Measurements from ENCODE around the gene MIPOL1. TPM values are rescaled to one million over a fixed set of nuclear protein-coding genes. Genes with fewer than 3 reads are reported as not detected.

The MIPOL1 gene
- total and polyA plus RNA-seq, 2 of the 13 experiments (the other 11 are each of a cell fraction or from before 2014, with no cell fraction given), result 8.6 to 34.2 TPM

- TF ChIP-seq ARID3A (IDR thresholded peaks at IDR 0.05; ENCODE audit: low read depth, low read length) (peak; percentile 100), ZNF251 (CRISPR knock-in tag; IDR thresholded peaks at IDR 0.05) (no peak), ZNF720 (CRISPR knock-in tag; IDR thresholded peaks at IDR 0.05) (no peak), CAMTA2 (CRISPR knock-in tag; IDR thresholded peaks at IDR 0.05; ENCODE audit: borderline replicate concordance) (no peak), ZNF468 (CRISPR knock-in tag; IDR thresholded peaks at IDR 0.05) (no peak), WIZ (CRISPR knock-in tag; IDR thresholded peaks at IDR 0.05) (no peak), NR1H2 (CRISPR knock-in tag; IDR thresholded peaks at IDR 0.05; ENCODE audit: borderline replicate concordance, low read depth) (no peak), CREM (IDR thresholded peaks at IDR 0.05) (peak; percentile 96), CREM (CRISPR knock-in tag; IDR thresholded peaks at IDR 0.05) (no peak), MED1 (CRISPR knock-in tag; IDR thresholded peaks at IDR 0.05) (peak; percentile 96), ZNF644 (CRISPR knock-in tag; IDR thresholded peaks at IDR 0.05; ENCODE audit: low read depth) (peak; percentile 99), RAD51 (IDR thresholded peaks at IDR 0.05; ENCODE audit: borderline replicate concordance) (no peak), ZNF605 (CRISPR knock-in tag; IDR thresholded peaks at IDR 0.05) (no peak; the same call in 1 of the 2 replicates), HNF1A (IDR thresholded peaks at IDR 0.05; ENCODE audit: low read depth) (peak; percentile 94), HNF1A (CRISPR knock-in tag; IDR thresholded peaks at IDR 0.05; ENCODE audit: borderline replicate concordance) (peak; percentile 99; the same call in 1 of the 2 replicates), PAF1 (CRISPR knock-in tag; IDR thresholded peaks at IDR 0.05) (no peak), TERF1 (CRISPR knock-in tag; IDR thresholded peaks at IDR 0.05) (no peak), CCAR2 (optimal IDR thresholded peaks at IDR 0.05; ENCODE audit: low read depth, low read length) (no peak), SP4 (CRISPR knock-in tag; IDR thresholded peaks at IDR 0.05) (no peak; the same call in 1 of the 2 replicates), ARID2 (CRISPR knock-in tag; IDR thresholded peaks at IDR 0.05; ENCODE audit: borderline replicate concordance) (peak; percentile 81; the same call in 1 of the 2 replicates), HNF4G (IDR thresholded peaks at IDR 0.05; ENCODE audit: borderline replicate concordance, low read depth, low read length) (peak; percentile 74; the same call in 1 of the 2 replicates), HNF4G (CRISPR knock-in tag; IDR thresholded peaks at IDR 0.05; ENCODE audit: borderline replicate concordance, low read depth) (no peak; the same call in 1 of the 2 replicates), SRSF1 (optimal IDR thresholded peaks at IDR 0.05; ENCODE audit: low read depth, low read length) (no peak)
These were observed 349.1 kb downstream of the MIPOL1 start (continued) for GRCh38 chr14:37546621-37547447.
